ENCODE data around the gene REN.

REN gene

GRCh38 chr1:204152310-204153044 lies 13.7 kb downstream of the REN start:
- DNase-seq, result no peak

DNA sequence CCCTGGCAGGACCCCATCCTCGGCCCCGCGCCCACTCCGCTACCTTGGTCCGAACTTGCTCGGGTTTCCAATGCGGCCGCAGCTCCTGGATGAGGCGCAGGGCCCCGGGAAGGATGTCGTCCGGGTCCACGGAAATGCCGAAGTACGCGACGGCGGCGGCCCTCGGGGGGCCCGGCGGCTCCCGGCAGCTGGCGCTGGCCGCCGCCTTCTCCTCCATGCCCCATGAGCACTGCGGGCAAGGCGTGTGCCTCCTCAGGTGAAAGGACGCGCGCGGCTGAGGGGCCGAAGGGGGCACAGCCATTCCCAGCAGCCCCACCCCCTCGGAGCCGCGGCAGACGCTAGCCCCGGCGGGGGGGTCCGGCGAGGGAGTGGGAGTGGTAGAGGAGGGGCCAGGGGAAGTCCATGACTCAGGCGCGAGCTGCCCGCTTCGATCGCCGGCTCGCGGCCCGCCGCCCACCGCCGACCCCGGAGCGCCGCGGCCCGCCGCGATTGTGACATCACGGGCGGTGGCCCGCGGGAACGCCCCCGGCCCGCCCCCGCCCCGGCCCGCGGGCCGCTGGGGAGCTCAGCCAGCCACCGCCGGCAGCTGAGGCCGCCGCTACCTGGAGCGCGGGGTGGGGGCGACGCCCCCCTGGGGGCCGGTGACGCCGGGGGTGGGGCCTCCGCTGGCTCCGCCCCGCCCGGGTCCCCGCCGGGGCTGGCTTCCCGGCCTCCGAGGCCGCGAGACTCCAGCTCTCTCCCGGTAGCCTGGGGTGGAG lies 14.4 kb downstream of the REN start, which contains the start of gene ETNK2:
Gene ETNK2, minus strand, starts transcription at position 493 of the 758 bp plus-strand sequence. Its CDS starts 192 bp downstream, at position 301.
- no peak for DNase-seq

GRCh38 chr1:204150702-204151551 lies 15.2 kb downstream of the REN start:
- DNase-seq, result no peak

DNA sequence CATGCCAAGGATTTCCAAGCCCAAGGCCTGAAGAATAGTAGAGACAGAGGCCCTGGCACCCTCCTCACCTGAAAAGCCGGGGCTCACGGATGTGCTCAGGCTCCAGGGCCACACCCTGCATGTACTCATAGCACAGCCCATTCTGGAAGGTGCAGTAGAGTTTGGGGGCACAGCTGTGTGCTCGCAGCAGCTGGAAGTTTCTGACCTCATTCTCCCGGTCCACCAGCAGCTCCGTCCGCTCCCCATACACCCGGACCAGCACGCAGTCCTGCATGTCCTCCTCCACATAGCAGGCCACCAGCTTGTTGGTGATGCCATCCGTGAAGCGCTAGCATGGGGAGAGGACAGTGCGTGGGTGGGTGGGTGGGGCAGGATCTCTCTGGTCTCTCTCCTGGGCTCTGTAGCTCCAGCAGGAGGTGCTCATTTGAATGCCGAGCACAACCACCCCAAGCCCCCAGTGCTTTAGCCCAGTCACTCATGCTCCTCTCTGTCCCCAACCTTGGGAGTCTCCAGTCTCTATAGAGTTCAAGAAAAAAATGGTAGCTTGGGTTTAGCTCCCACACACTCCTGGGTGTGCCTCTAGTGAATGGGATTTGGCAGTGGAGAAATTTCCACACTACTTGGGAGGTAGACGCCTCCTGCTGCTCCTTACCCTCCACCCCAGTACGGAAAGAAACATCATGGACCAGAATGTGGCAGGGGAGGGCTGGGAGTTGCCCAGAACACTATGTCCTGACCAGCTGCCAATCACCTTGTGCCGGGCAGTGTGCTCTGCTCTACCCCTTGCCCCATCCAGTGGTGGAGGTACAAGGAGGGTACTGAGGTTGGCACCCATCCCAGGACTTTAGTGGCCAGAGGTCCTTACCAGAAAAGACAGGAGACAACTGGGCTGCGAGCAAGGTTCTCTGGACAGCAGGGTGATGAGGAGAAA lies 16.2 kb downstream of the REN start:
- no peak for DNase-seq

DNA sequence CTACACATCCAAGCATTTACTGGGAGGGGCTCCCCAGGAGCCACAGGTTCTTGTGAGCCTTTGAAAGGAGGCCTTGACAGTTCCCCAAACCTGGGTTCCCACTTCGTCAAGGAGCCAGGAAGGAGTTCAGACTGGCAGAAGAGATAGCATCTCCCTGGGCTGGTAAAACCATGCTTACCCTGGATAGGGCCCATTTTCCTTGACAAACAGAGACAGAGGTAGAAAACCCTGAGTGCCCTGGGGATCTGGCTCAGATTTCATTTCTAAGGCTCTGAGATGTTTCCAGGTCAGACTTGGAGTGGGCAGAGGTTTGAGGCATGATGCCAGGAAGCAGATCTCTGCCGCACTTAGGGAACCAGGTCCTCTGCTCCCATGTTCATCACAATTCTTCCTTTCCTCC lies 17.0 kb downstream of the REN start:
- no peak for DNase-seq

- DNase-seq, result no peak
Observed at GRCh38 chr1:204147406-204148383, 18.4 kb downstream of the REN start.

- no peak for DNase-seq
Observed at GRCh38 chr1:204146965-204147364, 19.2 kb downstream of the REN start.

GRCh38 chr1:204146309-204146708 lies 19.8 kb downstream of the REN start:
- no peak for DNase-seq

GRCh38 chr1:204145033-204145504 lies 21.1 kb downstream of the REN start:
- no peak for DNase-seq

GRCh38 chr1:204143276-204144041 lies 22.7 kb downstream of the REN start:
- DNase-seq, result no peak

GRCh38 chr1:204142032-204142974 lies 23.8 kb downstream of the REN start:
- DNase-seq, result no peak

DNA sequence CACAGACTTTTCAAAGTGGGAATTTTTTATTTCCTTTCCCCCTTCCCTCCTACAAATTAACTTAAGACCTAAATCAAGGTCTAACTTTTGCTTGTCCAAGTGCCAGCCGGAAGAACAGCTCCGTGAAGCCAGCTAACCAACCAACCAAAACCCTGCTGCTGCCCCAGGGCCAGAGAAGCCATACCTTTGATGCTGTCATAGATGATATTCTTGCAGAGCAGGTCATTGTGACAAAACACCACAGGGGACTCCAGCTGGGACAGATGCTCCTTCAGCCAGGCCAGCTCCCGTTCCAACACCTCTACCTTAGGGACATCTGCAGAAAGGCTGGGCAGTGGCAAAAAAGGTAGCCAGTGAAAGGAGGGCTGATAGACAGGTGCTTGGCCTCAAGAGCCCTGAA lies 25.0 kb downstream of the REN start:
- no peak for DNase-seq

DNA sequence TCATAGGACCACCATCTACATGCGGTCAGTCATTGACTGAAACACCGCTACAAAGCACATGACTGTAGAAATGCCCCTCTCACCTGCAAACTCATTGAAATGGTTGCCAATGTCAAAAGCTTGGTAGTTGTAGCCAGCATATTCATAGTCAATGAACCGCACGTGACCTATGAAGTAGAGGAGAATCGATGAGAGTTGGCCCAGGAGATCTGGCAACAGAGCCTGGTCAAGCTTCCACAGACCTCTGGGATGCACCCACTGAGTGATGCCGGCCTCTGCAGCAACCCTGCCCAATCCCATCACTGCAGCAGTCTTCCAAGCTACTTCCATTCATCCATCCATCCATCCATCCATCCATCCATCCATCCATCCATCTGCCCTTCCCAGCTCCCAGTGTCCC lies 26.2 kb downstream of the REN start:
- DNase-seq, result no peak

- DNase-seq, result no peak
Observed at GRCh38 chr1:204139088-204139487, 27.0 kb downstream of the REN start.

DNA sequence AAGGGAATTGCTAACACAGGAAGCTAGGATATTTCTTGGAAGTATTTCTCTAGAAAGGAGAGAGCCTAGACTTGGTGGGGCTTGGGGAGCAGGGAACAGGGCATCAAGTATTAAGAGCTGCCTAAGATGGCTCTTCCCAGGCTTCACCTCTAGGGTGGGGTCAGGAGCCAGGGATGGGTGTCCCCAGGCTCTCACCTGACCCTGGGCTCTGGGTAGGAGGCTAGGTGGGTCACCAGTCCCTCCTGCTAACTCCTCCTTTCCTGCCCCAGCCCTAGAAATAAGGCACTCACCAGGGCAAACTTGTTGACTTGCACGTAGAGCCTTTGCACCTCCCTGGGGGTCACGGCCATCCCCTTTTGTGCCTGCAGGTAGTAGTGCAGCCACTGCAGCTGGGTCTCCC lies 29.3 kb downstream of the REN start:
- no peak for DNase-seq

- DNase-seq, result no peak
Observed at GRCh38 chr1:204134103-204134502, 32.0 kb downstream of the REN start.

DNA sequence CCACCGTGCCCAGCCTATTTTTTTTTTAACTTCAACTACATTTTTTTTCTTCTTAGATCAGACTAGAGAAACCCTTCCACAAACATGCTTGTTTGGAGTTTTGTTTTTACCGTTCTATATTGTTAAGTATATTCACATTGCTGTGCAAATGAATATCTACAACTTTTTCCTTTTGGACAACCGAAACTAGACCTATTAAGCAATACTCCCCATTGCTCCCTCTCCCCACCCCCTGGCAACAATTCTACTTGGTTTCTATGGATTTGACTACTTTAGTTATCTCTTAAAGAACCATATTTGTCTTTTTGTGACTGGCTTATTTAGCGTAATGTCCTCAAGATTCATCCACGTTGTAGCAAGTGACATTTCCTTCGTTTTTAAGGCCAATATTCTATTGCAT lies 33.4 kb downstream of the REN start:
- DNase-seq, result no peak

GRCh38 chr1:204131978-204132377 lies 34.2 kb downstream of the REN start:
- no peak for DNase-seq
